A549 (cell line): ENCODE measurements around the gene HMGN4.

Experiments
- CEBPB ChIP-seq, 2 experiments: fragments of >200 bp in 1 of 2; sonication (Bioruptor Twin) in 1 of 2; formaldehyde crosslinking in 1 of 2; IDR thresholded peaks; 2 replicates each; pipeline ENCODE4 v1.6.1; 2012 to 2016
- CHD2 ChIP-seq: fragments of 150-350 bp; IDR thresholded peaks from 2 replicates; pipeline ENCODE4 v1.6.1; 2014; ENCODE audit warnings: low read length; ENCODE audit not compliant: partially characterized antibody
- CTCF ChIP-seq: fragments of >200 bp; sonication (Bioruptor Twin); formaldehyde crosslinking; IDR thresholded peaks from 3 replicates; pipeline ENCODE4 v1.5.1; 2016
- POLR2A ChIP-seq: IDR thresholded peaks from 2 replicates; pipeline ENCODE4 v1.6.1; 2012; ENCODE audit warnings: mild to moderate bottlenecking, low read length
- REST ChIP-seq: fragments of 200-600 bp; sonication (generic); IDR thresholded peaks from 2 replicates; pipeline ENCODE4 v1.6.1; 2016; ENCODE audit warnings: antibody characterized with exemption, mild to moderate bottlenecking, moderate library complexity
- USF2 ChIP-seq: fragments of 450-650 bp; IDR thresholded peaks from 2 replicates; pipeline ENCODE4 v1.6.1; 2014; ENCODE audit warnings: antibody characterized with exemption
- ZC3H11A ChIP-seq: fragments of 450-650 bp; IDR thresholded peaks from 2 replicates; pipeline ENCODE4 v1.6.1; 2014; ENCODE audit warnings: antibody characterized with exemption, mild to moderate bottlenecking

GRCh38 chr6:26593278-26594130 is 55.3 kb downstream of the HMGN4 start:
- TF ChIP-seq USF2 (no peak), CEBPB (IDR thresholded peaks at IDR 0.05) (no peak; a peak in 1 of 4 replicates), CTCF (no peak), REST (no peak), POLR2A (no peak), ZC3H11A (no peak), CHD2 (no peak)
